ENCODE measurements around the gene GSK3B. TPM values are rescaled to one million over a fixed set of nuclear protein-coding genes. Genes with fewer than 3 reads are reported as not detected.

Gene GSK3B
- polyA plus RNA-seq, 1 donor = 31.4 TPM

DNA sequence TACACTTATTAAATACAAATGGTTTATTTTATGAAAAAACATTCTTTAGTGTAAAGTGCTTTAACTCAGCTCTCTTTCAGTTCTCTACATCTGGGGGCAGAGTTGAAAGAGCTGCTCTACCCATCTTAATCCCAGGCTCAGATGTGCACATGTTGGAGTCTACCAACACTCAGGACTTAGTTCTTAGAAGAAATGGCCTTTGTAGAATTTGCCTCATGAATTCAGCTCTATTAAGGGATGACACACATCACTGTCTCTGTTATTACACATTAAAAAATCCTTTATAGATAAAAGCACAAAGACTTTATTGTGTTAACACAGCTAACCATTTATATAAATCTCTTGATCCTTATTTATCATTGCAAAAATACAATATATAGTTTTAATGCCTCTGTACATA lies 31.7 kb upstream of the GSK3B start:
- no peaks in the 10 kb centered on the region for H3K4me1 ChIP-seq (ENCODE audit: control insufficient read depth, insufficient read depth, low read length)
- no peaks in the 10 kb centered on the region for H3K36me3 ChIP-seq (ENCODE audit: control insufficient read depth, insufficient read depth, low read length)
- DNase-seq = no peak
- no peaks in the 10 kb centered on the region for H3K9me3 ChIP-seq (ENCODE audit: control insufficient read depth, low read depth, low read length)
- H3K27me3 ChIP-seq (ENCODE audit: control insufficient read depth, insufficient read depth, low read length) = no peaks in the 10 kb centered on the region
- no peak overlapping the region for H3K27ac ChIP-seq (ENCODE audit: low read length)
- no peak overlapping the region for H3K4me3 ChIP-seq (ENCODE audit: low read length)

DNA sequence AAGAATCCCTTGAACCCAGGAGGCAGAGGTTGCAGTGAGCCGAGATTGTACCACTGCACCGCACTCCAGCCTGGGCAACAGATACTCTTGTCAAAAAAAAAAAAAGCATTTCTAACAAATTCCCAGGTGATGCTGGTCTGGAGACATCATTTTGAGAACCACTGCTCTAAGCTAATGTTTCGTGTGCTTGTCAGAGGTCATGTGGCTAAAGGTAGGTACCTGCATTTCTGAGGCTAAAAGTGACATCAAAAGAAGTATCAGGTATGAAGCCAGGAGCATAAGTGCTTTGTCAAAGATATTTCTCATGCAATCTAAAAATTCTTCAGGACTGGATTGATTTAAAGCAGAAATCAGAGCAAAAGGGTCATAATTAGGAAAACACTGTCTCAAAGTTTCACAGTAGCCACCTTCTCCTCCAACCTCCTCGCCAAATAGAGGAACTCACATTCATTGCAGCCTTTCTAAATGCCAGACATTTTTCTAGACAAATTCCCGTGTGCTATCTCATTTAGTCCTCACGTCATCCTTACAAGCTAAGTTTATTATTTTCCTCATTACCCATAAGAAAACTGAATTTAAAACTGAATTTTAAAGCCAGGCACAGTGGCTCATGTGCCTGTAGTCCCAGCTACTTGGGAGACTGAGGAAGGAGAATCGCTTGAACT lies 25.7 kb upstream of the GSK3B start:
- H3K36me3 ChIP-seq (ENCODE audit: control insufficient read depth, insufficient read depth, low read length) = no peaks in the 10 kb centered on the region
- no peak for DNase-seq
- H3K4me1 ChIP-seq (ENCODE audit: control insufficient read depth, insufficient read depth, low read length) = no peaks in the 10 kb centered on the region
- no peak overlapping the region for H3K4me3 ChIP-seq (ENCODE audit: low read length)
- H3K9me3 ChIP-seq (ENCODE audit: control insufficient read depth, low read depth, low read length) = no peaks in the 10 kb centered on the region
- H3K27ac ChIP-seq (ENCODE audit: low read length) = no peak overlapping the region
- 100% methylated on average over 2 of the region's 7 CpGs for WGBS (ENCODE audit: insufficient coverage, low lambda C conversion rate)
- no peaks in the 10 kb centered on the region for H3K27me3 ChIP-seq (ENCODE audit: control insufficient read depth, insufficient read depth, low read length)

DNA sequence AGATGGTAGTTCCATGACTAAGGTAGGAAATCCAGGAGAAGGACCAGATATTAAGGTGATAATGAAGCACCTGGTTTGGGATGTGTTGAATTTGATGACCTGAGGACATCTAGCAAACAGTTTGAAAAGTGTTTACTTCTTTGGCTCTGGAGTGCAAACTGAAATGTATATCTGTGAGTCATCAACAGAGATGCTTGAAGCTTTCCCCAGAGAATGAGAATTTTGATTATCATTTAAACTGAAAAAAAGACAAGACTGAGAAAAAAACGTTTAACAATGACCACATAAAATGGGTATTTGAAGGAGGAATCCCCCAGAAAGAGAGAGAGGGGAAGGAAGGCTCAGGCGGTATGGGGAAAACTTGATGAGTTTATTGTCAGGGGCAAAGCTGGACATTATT lies 20.7 kb upstream of the GSK3B start:
- Histone ChIP-seq H3K4me1 (ENCODE audit: control insufficient read depth, insufficient read depth, low read length) (no peaks in the 10 kb centered on the region), H3K9me3 (ENCODE audit: control insufficient read depth, low read depth, low read length) (no peaks in the 10 kb centered on the region), H3K4me3 (ENCODE audit: low read length) (no peak overlapping the region), H3K27me3 (ENCODE audit: control insufficient read depth, insufficient read depth, low read length) (no peaks in the 10 kb centered on the region), H3K36me3 (ENCODE audit: control insufficient read depth, insufficient read depth, low read length) (no peaks in the 10 kb centered on the region), H3K27ac (ENCODE audit: low read length) (no peak overlapping the region)
- DNase-seq = no peak
- 14% methylated on average over 1 of the region's 2 CpGs for WGBS (ENCODE audit: insufficient coverage, low lambda C conversion rate)

DNA sequence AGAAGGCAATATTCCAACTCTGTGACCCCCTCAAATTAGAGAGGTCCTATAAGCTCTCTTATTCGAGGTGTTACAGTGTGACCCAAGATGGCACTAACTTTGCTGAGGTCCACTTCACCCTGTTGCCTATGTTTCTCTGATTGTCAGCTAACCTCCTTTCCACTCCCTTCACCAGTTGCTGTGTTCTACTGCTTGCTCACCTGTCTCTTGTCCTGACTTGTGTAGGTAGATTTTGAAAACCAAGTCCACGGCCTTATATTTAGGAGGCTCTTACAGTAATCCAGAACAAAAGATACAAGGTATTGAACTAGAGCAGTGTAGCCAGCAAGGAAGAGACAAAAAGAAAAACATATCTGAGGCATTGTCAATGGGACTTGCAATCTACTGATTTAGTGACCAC lies 20.1 kb upstream of the GSK3B start:
- no CpG with 5 or more reads among the region's 2 CpGs for WGBS (ENCODE audit: insufficient coverage, low lambda C conversion rate)
- no peaks in the 10 kb centered on the region for H3K9me3 ChIP-seq (ENCODE audit: control insufficient read depth, low read depth, low read length)
- DNase-seq = no peak
- H3K4me1 ChIP-seq (ENCODE audit: control insufficient read depth, insufficient read depth, low read length) = no peaks in the 10 kb centered on the region
- no peak overlapping the region for H3K27ac ChIP-seq (ENCODE audit: low read length)
- H3K27me3 ChIP-seq (ENCODE audit: control insufficient read depth, insufficient read depth, low read length) = no peaks in the 10 kb centered on the region
- no peaks in the 10 kb centered on the region for H3K36me3 ChIP-seq (ENCODE audit: control insufficient read depth, insufficient read depth, low read length)
- no peak overlapping the region for H3K4me3 ChIP-seq (ENCODE audit: low read length)

DNA sequence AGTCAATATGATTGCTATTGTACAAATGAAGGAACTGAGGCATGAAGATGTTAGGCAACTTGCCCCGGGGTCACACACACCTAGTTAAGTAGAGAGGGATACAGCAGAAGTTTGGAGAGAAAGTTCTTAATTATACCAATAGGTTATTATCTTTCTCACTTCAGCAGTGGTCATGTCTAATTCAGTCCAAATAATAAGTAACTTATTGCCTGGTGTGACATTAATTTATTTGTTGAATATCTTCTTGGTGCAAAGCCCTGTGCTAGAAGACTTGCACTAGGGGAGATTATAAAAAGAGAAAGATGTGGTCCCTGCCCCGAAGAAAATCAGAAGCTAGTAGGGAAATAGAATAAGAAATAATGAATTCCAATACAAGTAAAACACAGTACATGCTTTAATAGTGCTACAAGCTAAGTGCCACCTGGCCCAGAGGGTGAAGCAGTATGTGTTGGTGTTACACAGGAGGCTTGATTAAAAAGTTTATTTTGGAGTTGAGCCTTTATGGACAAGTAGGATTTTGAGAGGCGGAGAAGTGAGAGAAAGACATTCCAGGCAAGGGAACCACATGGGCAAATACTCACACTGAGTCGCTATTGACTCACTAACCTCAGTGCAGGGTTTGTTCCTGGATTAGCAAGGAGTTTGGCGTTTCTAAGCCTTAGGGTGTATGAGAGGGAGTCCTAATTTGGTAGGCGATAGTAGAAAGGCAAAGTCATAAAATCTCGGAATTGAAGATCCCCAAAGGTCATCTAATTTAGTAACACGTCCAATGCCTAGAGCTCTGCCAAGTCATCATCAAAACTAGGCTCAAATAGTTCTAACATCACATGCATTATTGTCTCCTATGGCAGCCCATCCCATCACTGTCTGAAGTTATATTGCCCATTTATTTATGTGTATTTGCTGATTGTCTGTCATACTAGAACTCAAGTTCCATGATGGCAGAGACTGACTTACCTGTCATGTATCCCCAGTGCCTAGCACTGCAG lies 19.2 kb upstream of the GSK3B start:
- H3K36me3 ChIP-seq (ENCODE audit: control insufficient read depth, insufficient read depth, low read length) = no peaks in the 10 kb centered on the region
- DNase-seq = no peak
- H3K27ac ChIP-seq (ENCODE audit: low read length) = no peak overlapping the region
- H3K9me3 ChIP-seq (ENCODE audit: control insufficient read depth, low read depth, low read length) = no peaks in the 10 kb centered on the region
- 89% methylated on average over 1 of the region's 8 CpGs for WGBS (ENCODE audit: insufficient coverage, low lambda C conversion rate)
- no peaks in the 10 kb centered on the region for H3K4me1 ChIP-seq (ENCODE audit: control insufficient read depth, insufficient read depth, low read length)
- no peaks in the 10 kb centered on the region for H3K27me3 ChIP-seq (ENCODE audit: control insufficient read depth, insufficient read depth, low read length)
- H3K4me3 ChIP-seq (ENCODE audit: low read length) = no peak overlapping the region

DNA sequence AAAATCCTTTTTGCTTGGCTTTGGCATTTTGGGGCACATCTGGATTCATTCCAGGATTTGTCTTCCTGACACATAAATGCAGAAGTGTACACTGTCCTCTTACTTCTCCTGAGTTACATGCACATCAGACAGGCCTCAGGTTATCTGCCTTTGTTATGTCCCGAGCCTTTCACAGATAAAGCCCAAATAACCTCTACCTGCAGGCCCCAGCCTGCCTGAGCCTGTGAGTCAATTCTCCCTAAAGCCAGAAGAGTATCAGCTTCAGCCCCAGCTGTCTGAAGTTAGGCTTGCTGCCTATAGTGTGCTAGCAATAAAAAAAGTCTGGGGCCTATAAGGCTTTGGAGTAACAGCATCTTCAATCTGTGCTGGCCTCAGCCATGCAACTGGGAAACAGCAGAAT lies 17.7 kb upstream of the GSK3B start:
- DNase-seq = no peak
- H3K4me3 ChIP-seq (ENCODE audit: low read length) = no peak overlapping the region
- no peak overlapping the region for H3K27ac ChIP-seq (ENCODE audit: low read length)
- no peaks in the 10 kb centered on the region for H3K9me3 ChIP-seq (ENCODE audit: control insufficient read depth, low read depth, low read length)
- no CpG with 5 or more reads among the region's 1 CpG for WGBS (ENCODE audit: insufficient coverage, low lambda C conversion rate)
- no peaks in the 10 kb centered on the region for H3K27me3 ChIP-seq (ENCODE audit: control insufficient read depth, insufficient read depth, low read length)
- H3K4me1 ChIP-seq (ENCODE audit: control insufficient read depth, insufficient read depth, low read length) = no peaks in the 10 kb centered on the region
- no peaks in the 10 kb centered on the region for H3K36me3 ChIP-seq (ENCODE audit: control insufficient read depth, insufficient read depth, low read length)

DNA sequence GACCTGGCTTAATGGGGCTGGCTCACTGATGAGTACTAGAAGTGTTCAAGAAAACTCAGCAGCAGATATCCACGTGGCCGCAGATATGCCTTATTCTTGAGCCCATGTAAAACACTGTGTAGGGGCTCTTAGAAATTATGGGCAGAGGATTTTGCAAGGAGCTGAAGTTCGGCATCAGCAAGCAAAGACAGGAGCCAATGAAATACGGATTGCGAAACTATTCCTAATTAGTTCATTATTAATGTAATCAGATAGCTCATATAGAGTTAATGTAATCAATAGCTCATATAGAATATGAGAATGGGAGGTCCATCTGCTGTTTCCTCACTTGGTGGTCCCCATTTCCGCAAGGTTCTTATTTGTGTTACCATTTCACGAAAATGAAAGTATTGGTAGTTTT lies 9.0 kb upstream of the GSK3B start:
- Histone ChIP-seq H3K27ac (ENCODE audit: low read length) (no peak overlapping the region), H3K4me3 (ENCODE audit: low read length) (no peak overlapping the region), H3K27me3 (ENCODE audit: control insufficient read depth, insufficient read depth, low read length) (no peaks in the 10 kb centered on the region), H3K36me3 (ENCODE audit: control insufficient read depth, insufficient read depth, low read length) (peaks cover 2% of the 10 kb centered on the region), H3K4me1 (ENCODE audit: control insufficient read depth, insufficient read depth, low read length) (peaks cover 3% of the 10 kb centered on the region), H3K9me3 (ENCODE audit: control insufficient read depth, low read depth, low read length) (no peaks in the 10 kb centered on the region)
- no peak for DNase-seq
- WGBS (ENCODE audit: insufficient coverage, low lambda C conversion rate) = no CpG with 5 or more reads among the region's 7 CpGs

DNA sequence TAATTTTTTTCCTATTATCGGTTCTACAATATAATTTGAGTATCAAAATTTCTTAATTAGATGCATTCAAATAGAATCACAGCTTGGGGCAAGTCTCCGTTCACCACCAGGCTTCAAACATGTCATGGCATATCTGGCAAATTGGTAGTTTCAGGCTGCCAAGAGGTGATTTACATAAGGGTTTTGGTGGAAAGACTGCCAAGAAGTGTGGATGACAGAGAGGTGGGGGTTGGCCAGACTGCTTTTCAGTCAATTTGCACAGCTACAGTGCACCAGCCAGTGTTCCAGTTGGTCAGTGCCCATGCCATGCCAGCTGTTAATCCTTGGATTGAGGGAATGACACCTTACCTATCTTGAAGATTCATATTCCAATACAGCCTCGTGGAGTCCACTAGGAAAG lies 8.4 kb upstream of the GSK3B start:
- WGBS (ENCODE audit: insufficient coverage, low lambda C conversion rate) = 100% methylated on average over 1 of the region's 3 CpGs

DNA sequence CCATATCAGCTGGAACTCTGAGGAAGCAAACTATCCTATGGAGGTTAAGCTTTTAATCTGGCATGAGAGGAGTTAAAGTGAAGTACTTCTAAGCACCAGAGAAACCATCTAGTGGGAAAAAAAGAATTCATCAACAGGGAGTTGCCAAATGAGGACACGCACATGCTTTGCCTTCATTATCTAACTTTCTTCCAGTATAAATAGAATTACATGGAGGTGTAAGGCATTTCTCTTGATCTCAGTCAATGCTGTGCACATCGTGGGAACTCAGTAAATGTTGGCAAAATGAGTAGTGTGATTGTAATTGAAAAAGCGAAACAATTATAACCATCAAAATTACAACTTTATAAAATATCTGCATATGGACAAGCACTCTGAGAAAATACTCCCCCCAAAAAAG lies 8.0 kb upstream of the GSK3B start:
- Histone ChIP-seq H3K27me3 (ENCODE audit: control insufficient read depth, insufficient read depth, low read length) (no peaks in the 10 kb centered on the region), H3K9me3 (ENCODE audit: control insufficient read depth, low read depth, low read length) (no peaks in the 10 kb centered on the region), H3K4me3 (ENCODE audit: low read length) (no peak overlapping the region), H3K4me1 (ENCODE audit: control insufficient read depth, insufficient read depth, low read length) (peaks cover 3% of the 10 kb centered on the region), H3K36me3 (ENCODE audit: control insufficient read depth, insufficient read depth, low read length) (peaks cover 2% of the 10 kb centered on the region), H3K27ac (ENCODE audit: low read length) (no peak overlapping the region)
- no peak for DNase-seq
- WGBS (ENCODE audit: insufficient coverage, low lambda C conversion rate) = 100% methylated on average over 1 of the region's 3 CpGs

More for the DNA sequence above, 8.4 kb upstream of the GSK3B start:
- Histone ChIP-seq H3K27me3 (ENCODE audit: control insufficient read depth, insufficient read depth, low read length) (no peaks in the 10 kb centered on the region), H3K36me3 (ENCODE audit: control insufficient read depth, insufficient read depth, low read length) (peaks cover 2% of the 10 kb centered on the region), H3K4me1 (ENCODE audit: control insufficient read depth, insufficient read depth, low read length) (peaks cover 3% of the 10 kb centered on the region), H3K27ac (ENCODE audit: low read length) (no peak overlapping the region), H3K4me3 (ENCODE audit: low read length) (no peak overlapping the region), H3K9me3 (ENCODE audit: control insufficient read depth, low read depth, low read length) (no peaks in the 10 kb centered on the region)
- no peak for DNase-seq

DNA sequence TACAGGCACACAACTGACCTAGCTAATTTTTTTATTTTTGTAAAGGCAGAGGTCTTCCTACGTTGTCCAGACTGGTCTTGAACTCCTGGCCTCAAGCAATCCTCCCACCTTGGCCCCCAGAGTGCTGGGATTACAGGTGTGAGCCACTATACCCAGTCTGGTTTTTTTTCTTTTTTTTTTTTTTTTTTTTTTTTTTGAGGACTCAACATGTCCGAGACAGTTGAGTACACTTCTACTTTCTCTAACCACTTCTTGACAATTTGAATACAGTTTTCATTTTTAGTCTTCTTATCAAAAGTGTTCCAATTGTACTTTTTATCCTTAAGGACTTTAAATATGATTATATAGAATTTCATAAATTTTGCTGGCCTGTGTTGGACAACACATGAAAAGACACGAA lies 7.4 kb upstream of the GSK3B start:
- no peak for DNase-seq
- peaks cover 2% of the 10 kb centered on the region for H3K36me3 ChIP-seq (ENCODE audit: control insufficient read depth, insufficient read depth, low read length)
- H3K9me3 ChIP-seq (ENCODE audit: control insufficient read depth, low read depth, low read length) = no peaks in the 10 kb centered on the region
- H3K27me3 ChIP-seq (ENCODE audit: control insufficient read depth, insufficient read depth, low read length) = no peaks in the 10 kb centered on the region
- H3K27ac ChIP-seq (ENCODE audit: low read length) = no peak overlapping the region
- H3K4me3 ChIP-seq (ENCODE audit: low read length) = no peak overlapping the region
- WGBS (ENCODE audit: insufficient coverage, low lambda C conversion rate) = 86% methylated on average over 1 of the region's 3 CpGs
- H3K4me1 ChIP-seq (ENCODE audit: control insufficient read depth, insufficient read depth, low read length) = peaks cover 8% of the 10 kb centered on the region

Data from large intestine (tissue), 3 donors.